HCT116 (cell line): ENCODE measurements around the gene LYPD8. TPM values are rescaled to one million over a fixed set of nuclear protein-coding genes. Genes with fewer than 3 reads are reported as not detected.

ENCODE experiments used
- ATAC-seq: fragments of 200-7000 bp; cut with Tn5 transposase; 2 replicates; pipeline ENCODE4 v1.9.1; 2020; ENCODE audit warnings: mild to moderate bottlenecking, moderate library complexity
- BruUV-seq: library from RNA; stranded (reverse); fragments of 400-500 nt; replicated peaks from 2 replicates; lab custom pipeline; 2021; lab: Mats Ljungman, UMichigan
- CTCF ChIA-PET: fragments of 300-600 bp; sonication (Branson Sonifier 250); formaldehyde crosslinking; loops from one replicate; lab custom pipeline; 2021; ENCODE audit warnings: antibody characterized with exemption; lab: Charles Lee
- POLR2A ChIA-PET: fragments of 300-600, 350-600 bp; sonication (Branson Sonifier 250); formaldehyde crosslinking; loops from one replicate; lab custom pipeline; 2021; ENCODE audit warnings: antibody characterized with exemption; lab: Charles Lee
- RAD21 ChIA-PET, 2 experiments: fragments of 300-600 bp; sonication (Branson Sonifier 250); formaldehyde crosslinking; loops; one replicate each; lab custom pipeline; 2023; ENCODE audit warnings: low total read pairs in 2 of 2; ENCODE audit not compliant: uncharacterized antibody in 2 of 2, unreplicated experiment in 2 of 2, low non-redundant PET in 1 of 2; lab: Charles Lee
- DNase-seq: peaks from one replicate; pipeline ENCODE4 v3.0.0-alpha.2; 2010; ENCODE audit warnings: low read depth, low spot score
- H2AFZ ChIP-seq: fragments of 200-600 bp; shearing (Covaris generic), sonication (generic); 2 replicates; pipeline ENCODE4 v1.6.1; 2017; ENCODE audit warnings: low read depth, mixed run types, mixed read lengths, antibody characterized with exemption, low read length; ENCODE audit not compliant: poor library complexity, severe bottlenecking
- H3K27ac ChIP-seq: 2 replicates; pipeline ENCODE4 v1.5.1; 2012; ENCODE audit warnings: low read depth, low read length
- H3K27me3 ChIP-seq: fragments of 200-600 bp; sonication (generic); 2 replicates; pipeline ENCODE4 v1.6.1; 2016; ENCODE audit warnings: mixed run types, low read length, mixed read lengths; ENCODE audit not compliant: insufficient read depth
- H3K36me3 ChIP-seq, 2 experiments: fragments of 200-500 bp in 1 of 2; fragments of 200-600 bp in 1 of 2; sonication (Bioruptor generic) in 1 of 2; sonication (generic) in 1 of 2; 2 replicates each; pipeline versions ENCODE4 v1.5.1 to v1.6.1; 2014 to 2016; ENCODE audit warnings: low read length in 2 of 2, inconsistent platforms in 1 of 2, mixed read lengths in 1 of 2, mixed run types in 1 of 2; ENCODE audit not compliant: insufficient read depth in 2 of 2, control insufficient read depth in 1 of 2
- H3K4me1 ChIP-seq, 2 experiments: fragments of 200-600 bp in 1 of 2; sonication (generic) in 1 of 2; 2 replicates each; pipeline versions ENCODE4 v1.5.1 to v1.6.1; 2012 to 2017; ENCODE audit warnings: low read length in 2 of 2, inconsistent platforms in 1 of 2, mild to moderate bottlenecking in 1 of 2, mixed read lengths in 1 of 2, mixed run types in 1 of 2, moderate library complexity in 1 of 2; ENCODE audit not compliant: insufficient read depth in 2 of 2, control insufficient read depth in 1 of 2
- H3K4me2 ChIP-seq: fragments of 200-600 bp; sonication (generic); 2 replicates; pipeline ENCODE4 v1.6.1; 2017; ENCODE audit warnings: mixed run types, low read length, mixed read lengths
- H3K4me3 ChIP-seq, 2 experiments: fragments of 200-600 bp in 1 of 2; sonication (generic) in 1 of 2; replicated peaks in 1 of 2; 2 replicates each; pipeline ENCODE4 v1.5.1; 2011 to 2016; ENCODE audit warnings: low read length in 2 of 2, control low read depth in 1 of 2, low read depth in 1 of 2, mild to moderate bottlenecking in 1 of 2, mixed read lengths in 1 of 2, mixed run types in 1 of 2
- H3K79me2 ChIP-seq: fragments of 200-600 bp; sonication (generic); 2 replicates; pipeline ENCODE4 v1.6.1; 2017; ENCODE audit warnings: mild to moderate bottlenecking, mixed run types, low read length, moderate library complexity, mixed read lengths; ENCODE audit not compliant: insufficient read depth
- H3K9ac ChIP-seq: fragments of 200-600 bp; sonication (generic); 2 replicates; pipeline ENCODE4 v1.6.1; 2016; ENCODE audit warnings: low read length, mixed read lengths
- H3K9me2 ChIP-seq: fragments of 200-600 bp; sonication (generic), shearing (Covaris generic); 2 replicates; pipeline ENCODE4 v1.6.1; 2017; ENCODE audit warnings: mixed run types, mild to moderate bottlenecking, moderate library complexity; ENCODE audit not compliant: insufficient read depth
- H3K9me3 ChIP-seq, 2 experiments: fragments of 200-500 bp in 1 of 2; fragments of 200-600 bp in 1 of 2; sonication (Bioruptor generic) in 1 of 2; sonication (generic) in 1 of 2; 2 replicates each; pipeline ENCODE4 v1.6.1; 2014 to 2017; ENCODE audit warnings: low read length in 2 of 2, mixed read lengths in 2 of 2, inconsistent platforms in 1 of 2, low read depth in 1 of 2, mild to moderate bottlenecking in 1 of 2, mixed run types in 1 of 2, moderate library complexity in 1 of 2; ENCODE audit not compliant: control insufficient read depth in 1 of 2, insufficient read depth in 1 of 2
- H4K20me1 ChIP-seq: fragments of 200-600 bp; sonication (generic), shearing (Covaris generic); 2 replicates; pipeline ENCODE4 v1.6.1; 2017; ENCODE audit warnings: mixed run types, mild to moderate bottlenecking, moderate library complexity; ENCODE audit not compliant: insufficient read depth
- ATF3 ChIP-seq: IDR thresholded peaks from 2 replicates; pipeline ENCODE4 v1.6.1; 2012
- CBX3 ChIP-seq: IDR thresholded peaks from 2 replicates; pipeline ENCODE4 v1.6.1; 2012; ENCODE audit warnings: low read depth
- EGR1 ChIP-seq: IDR thresholded peaks from 2 replicates; pipeline ENCODE4 v1.6.1; 2012; ENCODE audit warnings: low read depth
- EZH2phosphoT487 ChIP-seq: fragments of 200-600 bp; IDR thresholded peaks from 2 replicates; pipeline ENCODE4 v1.6.1; 2018; ENCODE audit warnings: antibody characterized with exemption, borderline replicate concordance
- FOSL1 ChIP-seq: IDR thresholded peaks from 2 replicates; pipeline ENCODE4 v1.6.1; 2012; ENCODE audit warnings: low read depth
- JUND ChIP-seq: IDR thresholded peaks from 2 replicates; pipeline ENCODE4 v1.6.1; 2012
- MAX ChIP-seq: IDR thresholded peaks from 2 replicates; pipeline ENCODE4 v1.6.1; 2012
- POLR2A ChIP-seq: IDR thresholded peaks from 2 replicates; pipeline ENCODE4 v1.7.0; 2011; ENCODE audit warnings: borderline replicate concordance; ENCODE audit not compliant: insufficient read depth, insufficient read length; ENCODE audit errors: extremely low read depth
- SRF ChIP-seq: IDR thresholded peaks from 2 replicates; pipeline ENCODE4 v1.6.1; 2012; ENCODE audit warnings: low read depth
- TCF7L2 ChIP-seq: IDR thresholded peaks from 2 replicates; pipeline ENCODE4 v1.7.0; 2011; ENCODE audit warnings: borderline replicate concordance, inconsistent platforms; ENCODE audit not compliant: insufficient read depth, insufficient read length; ENCODE audit errors: extremely low read depth
- YY1 ChIP-seq: IDR thresholded peaks from 2 replicates; pipeline ENCODE4 v1.6.1; 2011; ENCODE audit warnings: low read length, low read depth, moderate library complexity, mild to moderate bottlenecking; ENCODE audit not compliant: insufficient replicate concordance; ENCODE audit errors: extremely low read depth
- ZBTB33 ChIP-seq: IDR thresholded peaks from 2 replicates; pipeline ENCODE4 v1.6.1; 2011; ENCODE audit warnings: mild to moderate bottlenecking, low read length, moderate library complexity; ENCODE audit not compliant: insufficient replicate concordance; ENCODE audit errors: extremely low read depth
- ZNF274 ChIP-seq: fragments of 200-500 bp; sonication (Bioruptor generic); IDR thresholded peaks from 2 replicates; pipeline ENCODE4 v1.6.1; 2014; ENCODE audit warnings: mild to moderate bottlenecking, low read depth, low read length, inconsistent platforms
- intact Hi-C: fragments of 100-400 bp; cut with micrococcal nuclease; formaldehyde crosslinking; loops from 2 replicates; pipeline ENCODE4 v1.10.0; 2022
- total RNA-seq: library from RNA; stranded (reverse); gene quantifications from one replicate; pipeline ENCODE4 v1.2.1, GENCODE V29; 2021; ENCODE audit not compliant: unreplicated experiment

Gene LYPD8
- total RNA-seq, 1 experiment from 2014 or later = not detected

- TF ChIP-seq SRF = no peak
- TF ChIP-seq JUND = no peak
- no peak for TF ChIP-seq TCF7L2
- no peak for TF ChIP-seq ZNF274
- TF ChIP-seq ATF3 = no peak
- no peak for TF ChIP-seq ZBTB33
- no peak for TF ChIP-seq FOSL1
- no peak for TF ChIP-seq EGR1
- no peak for TF ChIP-seq POLR2A
- TF ChIP-seq EZH2phosphoT487 = no peak
- TF ChIP-seq MAX = no peak
- TF ChIP-seq YY1 = no peak
- TF ChIP-seq CBX3 = no peak
- no peak overlapping the region for H3K4me3 ChIP-seq
- no TSS peak for BruUV-seq
- ATAC-seq (no peak), DNase-seq (no peak)
- H3K36me3 ChIP-seq = no peaks in the 10 kb centered on the region
- RAD21 ChIA-PET = no interaction called here
- no peaks in the 10 kb centered on the region for H4K20me1 ChIP-seq
- intact Hi-C loops = no loop called here
- H3K9me3 ChIP-seq = no peaks in the 10 kb centered on the region
- CTCF ChIA-PET = no interaction called here
- H3K4me1 ChIP-seq = no peaks in the 10 kb centered on the region
- H3K9me2 ChIP-seq = no peaks in the 10 kb centered on the region
- no peaks in the 10 kb centered on the region for H3K79me2 ChIP-seq
- no peak overlapping the region for H3K27ac ChIP-seq
- H3K4me2 ChIP-seq = no peak overlapping the region
- POLR2A ChIA-PET = no interaction called here
- no peak overlapping the region for H3K9ac ChIP-seq
- no peaks in the 10 kb centered on the region for H3K27me3 ChIP-seq
- no peak overlapping the region for H2AFZ ChIP-seq
Observed at GRCh38 chr1:248782416-248783141, 27.0 kb upstream of the LYPD8 start.
